Fibroblast of skin of left quadriceps (primary cell): ENCODE results near the gene MTHFD1.

ENCODE experiments used
- DNase-seq, 2 experiments: peaks; one replicate each; pipeline ENCODE4 v3.0.0-alpha.2; 2013; ENCODE audit warnings: low read depth in 2 of 2

MTHFD1 gene

GRCh38 chr14:64447876-64448670 lies 59.9 kb downstream of the MTHFD1 start:
- DNase-seq, result no peak

GRCh38 chr14:64450255-64450654 lies 62.1 kb downstream of the MTHFD1 start:
- DNase-seq, result no peak

DNA sequence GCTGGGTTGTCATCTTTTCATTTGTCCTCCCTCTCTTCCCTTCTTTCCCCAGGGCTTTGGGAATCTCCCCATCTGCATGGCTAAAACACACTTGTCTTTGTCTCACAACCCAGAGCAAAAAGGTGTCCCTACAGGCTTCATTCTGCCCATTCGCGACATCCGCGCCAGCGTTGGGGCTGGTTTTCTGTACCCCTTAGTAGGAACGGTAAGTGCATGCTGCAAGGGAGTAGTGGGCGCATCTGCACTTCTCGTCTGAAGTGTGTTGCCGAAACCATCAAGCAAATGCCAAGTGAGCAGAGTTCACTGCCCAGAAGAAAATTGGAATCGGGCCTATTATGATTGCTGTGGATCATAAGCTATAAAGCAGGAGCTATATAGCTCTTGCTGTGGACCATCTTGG lies 66.5 kb downstream of the MTHFD1 start:
- DNase-seq, result no peak

- DNase-seq, result no peak
Measured at GRCh38 chr14:64459405-64460136, 71.4 kb downstream of the MTHFD1 start.

GRCh38 chr14:64461221-64461620 lies 73.1 kb downstream of the MTHFD1 start:
- DNase-seq, result no peak

DNA sequence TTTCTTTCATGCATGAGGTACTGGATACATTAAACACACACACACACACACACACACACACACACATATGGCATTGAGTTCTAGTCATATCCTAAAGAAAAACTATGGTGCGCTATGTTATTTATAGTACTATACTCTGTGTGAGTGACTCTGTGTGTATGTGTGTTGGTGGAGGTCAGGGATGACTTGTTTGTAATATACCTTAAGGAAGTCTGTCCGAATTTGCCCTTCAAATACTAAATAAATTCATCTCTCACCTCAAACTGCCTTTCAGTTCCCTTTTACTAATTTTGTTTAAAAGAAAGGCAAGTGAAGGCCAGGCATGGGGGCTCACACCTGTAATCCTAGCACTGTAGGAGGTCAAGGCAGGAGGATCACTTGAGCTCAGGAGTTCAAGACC lies 75.0 kb downstream of the MTHFD1 start:
- no peak for DNase-seq

DNA sequence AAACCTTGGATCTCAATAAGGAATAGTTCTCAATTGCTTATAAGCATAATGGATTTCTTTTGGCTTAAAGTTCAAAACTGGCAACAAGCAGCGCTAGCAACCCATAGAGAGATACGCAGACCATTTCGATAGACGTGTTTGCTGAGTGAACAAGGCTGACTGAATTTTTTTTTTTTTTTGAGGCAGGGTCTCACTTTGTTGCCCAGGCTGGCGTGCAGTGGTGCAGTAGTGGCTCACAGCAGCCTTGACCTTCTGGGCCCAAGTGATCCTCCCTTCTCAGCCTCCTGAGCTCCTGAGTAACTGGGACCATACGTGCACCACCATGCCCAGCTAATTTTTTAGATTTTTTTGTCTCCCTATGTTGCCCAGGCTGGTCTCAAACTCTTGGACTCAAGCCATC lies 75.7 kb downstream of the MTHFD1 start:
- DNase-seq, result no peak

DNA sequence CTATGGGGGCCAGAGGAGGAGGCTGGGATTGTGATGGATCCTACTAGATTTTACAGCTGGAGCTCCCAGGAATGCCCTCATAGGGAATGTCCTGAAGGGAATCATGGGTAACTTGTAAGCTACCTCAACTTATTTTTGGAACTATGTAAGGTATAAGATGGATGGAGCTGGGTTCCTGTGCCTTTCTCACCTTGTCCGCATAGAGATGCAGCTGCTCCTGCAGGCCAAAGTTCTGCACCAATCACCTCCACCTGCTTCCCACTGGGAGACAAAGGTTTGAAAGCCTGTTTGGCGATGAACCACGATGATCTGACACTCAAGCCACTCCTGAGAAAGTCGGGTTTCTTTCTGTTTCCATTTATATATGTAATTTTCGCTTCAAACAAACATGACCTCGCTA lies 76.5 kb downstream of the MTHFD1 start:
- DNase-seq, result no peak

GRCh38 chr14:64465191-64465822 lies 77.2 kb downstream of the MTHFD1 start, which contains the start of gene AKAP5:
Gene AKAP5 (plus strand): TSS chr14:64465499. CDS start chr14:64468395, 2,896 bp downstream.
- no peak for DNase-seq

DNA sequence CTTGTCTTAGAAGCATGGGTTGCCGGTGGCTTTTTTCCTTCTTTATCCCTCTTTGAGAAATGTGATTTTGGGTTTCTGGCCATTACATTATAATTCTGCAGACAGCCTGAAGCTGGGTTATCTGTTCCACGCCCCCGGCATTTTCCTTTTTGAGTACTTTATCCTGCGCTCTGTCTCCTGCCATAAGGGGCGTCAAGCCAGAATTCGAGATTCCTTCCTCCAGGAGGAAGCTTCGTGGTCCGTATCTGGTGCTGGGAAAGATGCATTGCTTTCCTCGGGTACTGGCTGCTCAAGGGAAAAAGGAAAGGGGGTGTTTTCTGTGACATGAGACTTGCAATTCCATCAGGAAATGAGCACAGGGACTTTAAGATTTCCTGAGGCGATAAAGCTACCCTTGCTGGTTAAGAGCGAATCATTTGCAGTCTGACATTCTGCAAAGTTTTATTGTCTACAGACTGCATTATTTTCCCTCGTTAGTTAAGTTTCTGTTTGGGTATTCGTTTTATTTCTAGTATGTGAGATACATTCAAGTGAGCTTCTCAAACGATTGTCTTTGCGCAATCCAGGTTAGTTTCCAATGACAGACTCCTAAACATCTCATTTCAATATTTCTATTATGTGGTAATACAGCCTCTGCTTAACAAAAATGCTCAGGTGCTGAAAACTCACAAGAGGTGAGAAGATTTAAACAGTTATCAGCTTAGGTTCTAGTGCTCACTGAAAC lies 77.8 kb downstream of the MTHFD1 start:
- peak; percentile 29 to 38 for DNase-seq

DNA sequence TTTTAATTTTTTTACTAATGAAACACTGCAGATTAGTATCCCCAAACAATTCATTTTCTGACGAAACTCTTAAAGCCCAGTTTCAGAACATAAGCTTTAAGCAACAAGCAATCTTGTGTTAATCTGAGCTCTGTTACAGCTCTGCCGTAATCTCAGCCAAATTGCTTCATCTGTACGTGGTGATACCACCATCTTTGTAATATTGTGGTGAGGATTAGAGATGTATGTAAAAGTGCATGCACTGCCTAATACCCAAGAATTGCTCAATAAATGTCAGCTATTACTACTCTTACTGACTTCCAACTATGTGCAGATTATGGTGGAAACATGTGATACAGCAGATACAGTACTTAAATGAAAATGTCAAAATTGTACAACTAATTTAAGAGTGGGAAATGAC lies 78.9 kb downstream of the MTHFD1 start:
- DNase-seq, result no peak

DNA sequence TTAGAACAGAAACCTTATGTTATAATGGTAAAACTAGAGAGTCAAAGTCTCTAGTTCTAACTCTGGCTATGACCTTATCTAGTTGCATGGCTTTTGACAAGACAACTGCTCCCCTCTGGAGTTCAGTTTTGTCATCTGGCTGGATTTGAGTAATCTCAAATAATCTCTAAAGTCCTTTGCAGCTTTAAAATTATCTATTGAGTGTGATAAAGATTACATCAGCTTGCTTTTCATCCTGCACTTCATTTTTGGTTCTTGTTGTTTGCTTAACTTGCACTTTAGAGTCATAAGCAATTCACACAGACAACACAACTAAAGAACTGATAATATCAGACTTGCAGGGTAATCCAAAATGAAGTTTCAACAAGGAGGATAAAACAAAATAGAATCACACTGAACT lies 79.4 kb downstream of the MTHFD1 start:
- DNase-seq, result no peak

- no peak for DNase-seq
Measured at GRCh38 chr14:64468451-64468850, 80.3 kb downstream of the MTHFD1 start.

DNA sequence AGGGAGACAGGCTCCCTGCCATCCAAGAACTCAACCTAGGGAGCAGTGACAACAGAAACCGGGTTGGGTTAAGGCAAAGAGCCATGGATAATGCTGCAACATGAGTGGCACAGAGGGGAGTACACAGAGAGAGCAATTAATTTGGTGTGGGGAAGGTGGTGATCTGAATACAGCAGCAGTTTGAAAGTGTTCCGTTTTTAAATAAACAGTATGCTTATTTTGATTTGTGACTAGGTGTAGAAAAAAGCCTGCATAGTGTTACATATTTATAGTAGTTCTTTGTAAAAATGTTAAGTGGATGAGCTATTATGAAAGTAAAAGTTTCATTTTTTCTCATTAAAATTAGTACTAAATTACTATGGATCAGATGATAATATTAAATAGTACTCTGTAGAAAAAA lies 85.9 kb downstream of the MTHFD1 start:
- DNase-seq, result no peak

GRCh38 chr14:64474698-64475097 lies 86.5 kb downstream of the MTHFD1 start:
- no peak for DNase-seq

- DNase-seq, result no peak
Measured at GRCh38 chr14:64475585-64476273, 87.6 kb downstream of the MTHFD1 start.

DNA sequence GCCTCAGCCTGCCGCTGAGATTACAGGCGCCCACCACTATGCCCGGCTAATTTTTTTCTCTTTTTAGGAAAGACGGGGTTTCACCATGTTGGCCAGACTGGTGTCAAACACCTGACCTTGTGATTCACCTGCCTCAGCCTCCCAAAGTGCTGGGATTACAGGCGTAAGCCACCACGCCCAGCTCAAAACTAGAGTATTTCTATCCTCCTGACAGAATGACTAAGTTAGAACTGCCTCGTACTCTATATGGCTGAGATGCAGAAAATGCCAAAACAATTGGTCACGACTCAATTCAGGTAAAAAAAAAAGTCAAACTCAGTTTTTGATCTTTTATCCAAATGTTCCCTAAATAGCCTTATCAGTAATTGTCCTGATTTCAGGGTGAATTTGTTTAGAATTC lies 88.3 kb downstream of the MTHFD1 start:
- DNase-seq, result no peak

DNA sequence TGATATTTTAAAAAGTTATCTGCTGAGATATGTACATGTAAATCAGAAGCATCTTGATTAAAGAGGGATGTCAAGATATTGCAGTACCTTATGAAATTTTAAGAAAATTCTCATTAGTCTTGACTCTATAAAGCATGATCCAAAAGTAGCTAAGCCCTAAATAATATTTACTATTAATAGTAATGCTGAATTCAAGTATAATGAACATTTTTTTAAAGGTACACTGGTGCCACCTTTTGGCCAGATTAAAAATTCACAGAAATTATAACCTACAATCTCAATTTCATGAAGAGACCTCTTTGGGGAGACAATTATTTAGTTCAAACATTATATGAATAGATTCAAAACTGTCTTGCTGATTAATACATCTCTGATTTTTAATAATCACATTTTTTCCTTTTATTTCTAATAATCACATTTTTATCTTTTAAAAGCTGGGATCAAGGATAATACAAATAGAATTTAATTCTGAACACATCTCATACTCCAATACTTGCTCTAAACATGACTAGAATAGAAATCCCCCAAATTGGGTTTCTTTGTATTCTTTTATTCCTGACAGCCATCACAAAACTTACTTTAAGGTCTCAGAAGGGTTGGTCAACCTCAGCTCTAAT lies 90.6 kb downstream of the MTHFD1 start:
- DNase-seq, result no peak

DNA sequence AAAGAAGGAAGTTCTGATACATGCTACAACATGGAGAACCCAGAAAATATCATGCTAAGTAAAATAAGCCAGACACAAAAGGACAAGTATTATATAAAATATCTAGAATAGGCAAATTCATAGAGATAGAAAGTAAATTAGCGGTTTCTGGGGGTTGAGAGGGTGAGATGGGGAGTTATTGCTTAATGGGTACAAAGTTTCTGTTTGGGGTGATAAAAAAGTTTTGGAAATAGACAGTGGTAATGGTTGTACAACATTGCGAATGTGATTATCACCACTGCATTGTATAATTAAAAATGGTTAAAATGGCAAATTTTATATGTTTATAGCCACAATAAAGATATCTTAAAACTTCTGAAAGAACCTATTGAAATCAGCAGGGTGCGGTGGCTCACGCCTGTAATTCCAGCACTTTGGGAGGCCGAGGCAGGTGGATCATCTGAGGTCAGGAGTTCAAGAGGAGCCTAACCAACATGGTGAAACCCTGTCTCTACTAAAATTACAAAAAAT lies 100.5 kb downstream of the MTHFD1 start:
- no peak for DNase-seq

- no peak for DNase-seq
Measured at GRCh38 chr14:64491637-64492036, 103.5 kb downstream of the MTHFD1 start.

GRCh38 chr14:64493455-64493854 lies 105.3 kb downstream of the MTHFD1 start:
- DNase-seq, result no peak
